IMR-90 (cell line): Measurements from ENCODE around the gene VGLL2. TPM values are rescaled to one million over a fixed set of nuclear protein-coding genes. Genes with fewer than 3 reads are reported as not detected.

ENCODE experiments used
- ATAC-seq: fragments of 200-7000 bp; cut with Tn5 transposase; 2 replicates; pipeline ENCODE4 v1.9.1; 2020; ENCODE audit warnings: low read depth, mild to moderate bottlenecking, moderate library complexity
- BruUV-seq: library from RNA; stranded (reverse); fragments of 400-500 nt; replicated peaks from 2 replicates; lab custom pipeline; 2021; lab: Mats Ljungman, UMichigan
- CTCF ChIA-PET: fragments of 300-600 bp; formaldehyde crosslinking; extraction: SDS; loops from one replicate; lab custom pipeline; 2021; ENCODE audit warnings: antibody characterized with exemption; lab: Yijun Ruan, JAX
- POLR2A ChIA-PET: fragments of 300-600 bp; sonication (Branson Sonifier 250); formaldehyde crosslinking; loops from one replicate; lab custom pipeline; 2022; ENCODE audit warnings: antibody characterized with exemption; ENCODE audit not compliant: unreplicated experiment; lab: Charles Lee
- DNase-seq: peaks from one replicate; pipeline ENCODE4 v3.0.0; 2013
- H2AFZ ChIP-seq: replicated peaks from 2 replicates; pipeline ENCODE3; 2013; ENCODE audit warnings: low read length, mild to moderate bottlenecking; ENCODE audit not compliant: poor library complexity
- H2AK5ac ChIP-seq: 2 replicates; pipeline ENCODE4 v1.6.1; 2013; ENCODE audit warnings: low read depth, low read length, inconsistent platforms
- H2AK9ac ChIP-seq: replicated peaks from 2 replicates; pipeline ENCODE3; 2013; ENCODE audit warnings: mild to moderate bottlenecking, low read depth, low read length, moderate library complexity; ENCODE audit not compliant: poor library complexity
- H2BK120ac ChIP-seq: 2 replicates; pipeline ENCODE4 v1.6.1; 2013; ENCODE audit warnings: low read depth, low read length, inconsistent platforms
- H2BK15ac ChIP-seq: 3 replicates; pipeline ENCODE4 v1.6.1; 2013; ENCODE audit warnings: low read depth, low read length, inconsistent platforms
- H2BK20ac ChIP-seq: 2 replicates; pipeline ENCODE4 v1.6.1; 2013; ENCODE audit warnings: low read depth, mild to moderate bottlenecking, inconsistent platforms, low read length, moderate library complexity
- H2BK5ac ChIP-seq: 2 replicates; pipeline ENCODE4 v1.6.1; 2013; ENCODE audit warnings: mild to moderate bottlenecking, low read depth, low read length, inconsistent platforms; ENCODE audit not compliant: poor library complexity, severe bottlenecking
- H3K14ac ChIP-seq: replicated peaks from 2 replicates; pipeline ENCODE4 v1.6.1; 2013; ENCODE audit warnings: low read depth, low read length, inconsistent platforms
- H3K18ac ChIP-seq: 2 replicates; pipeline ENCODE4 v1.6.1; 2013; ENCODE audit warnings: low read depth, low read length, control low read depth
- H3K23ac ChIP-seq: 2 replicates; pipeline ENCODE4 v1.6.1; 2013; ENCODE audit warnings: low read depth, low read length, inconsistent platforms
- H3K27ac ChIP-seq: 2 replicates; pipeline ENCODE4 v1.5.1; 2013; ENCODE audit warnings: mild to moderate bottlenecking, control low read depth, low read length; ENCODE audit not compliant: insufficient read depth
- H3K27me3 ChIP-seq: 2 replicates; pipeline ENCODE4 v1.6.1; 2013; ENCODE audit warnings: low read length; ENCODE audit not compliant: control insufficient read depth, insufficient read depth
- H3K36me3 ChIP-seq: 2 replicates; pipeline ENCODE4 v1.6.1; 2013; ENCODE audit warnings: low read length, mixed read lengths; ENCODE audit not compliant: control insufficient read depth, insufficient read depth
- H3K4ac ChIP-seq: 2 replicates; pipeline ENCODE4 v1.6.1; 2013; ENCODE audit warnings: low read depth, low read length, inconsistent platforms
- H3K4me1 ChIP-seq: 2 replicates; pipeline ENCODE4 v1.6.1; 2013; ENCODE audit warnings: low read length, mixed read lengths; ENCODE audit not compliant: control insufficient read depth, insufficient read depth
- H3K4me2 ChIP-seq: 2 replicates; pipeline ENCODE4 v1.6.1; 2013; ENCODE audit warnings: low read depth, mild to moderate bottlenecking, control low read depth, low read length, moderate library complexity
- H3K4me3 ChIP-seq: 2 replicates; pipeline ENCODE4 v1.5.1; 2013; ENCODE audit warnings: low read depth, mild to moderate bottlenecking, control low read depth, low read length, moderate library complexity; ENCODE audit not compliant: insufficient read depth
- H3K56ac ChIP-seq: 2 replicates; pipeline ENCODE4 v1.6.1; 2013; ENCODE audit warnings: low read length, inconsistent platforms; ENCODE audit not compliant: insufficient read depth; ENCODE audit errors: extremely low read depth
- H3K79me1 ChIP-seq, 2 experiments: 2 replicates each; pipeline ENCODE4 v1.6.1; 2013; ENCODE audit warnings: low read length in 2 of 2, inconsistent platforms in 1 of 2, low read depth in 1 of 2
- H3K9ac ChIP-seq: 2 replicates; pipeline ENCODE4 v1.6.1; 2013; ENCODE audit warnings: low read depth, low read length, control low read depth
- H3K9me1 ChIP-seq: 2 replicates; pipeline ENCODE4 v1.6.1; 2013; ENCODE audit warnings: low read length, inconsistent platforms; ENCODE audit not compliant: insufficient read depth
- H3K9me3 ChIP-seq: 2 replicates; pipeline ENCODE4 v1.6.1; 2013; ENCODE audit warnings: low read length; ENCODE audit not compliant: control insufficient read depth, insufficient read depth
- H4K20me1 ChIP-seq: 2 replicates; pipeline ENCODE4 v1.6.1; 2013; ENCODE audit warnings: low read length, inconsistent platforms; ENCODE audit not compliant: insufficient read depth
- H4K5ac ChIP-seq: 2 replicates; pipeline ENCODE4 v1.6.1; 2013; ENCODE audit warnings: mild to moderate bottlenecking, low read depth, low read length, control low read depth
- H4K8ac ChIP-seq, 2 experiments: 2 replicates each; pipeline ENCODE4 v1.6.1; 2013; ENCODE audit warnings: low read depth in 2 of 2, low read length in 2 of 2, control low read depth in 1 of 2, inconsistent platforms in 1 of 2
- H4K91ac ChIP-seq: 2 replicates; pipeline ENCODE4 v1.6.1; 2013; ENCODE audit warnings: low read depth, low read length, inconsistent platforms; ENCODE audit not compliant: insufficient read depth
- ELK1 ChIP-seq: fragments of 150-350 bp; IDR thresholded peaks from 2 replicates; pipeline ENCODE4 v1.6.1; 2016; ENCODE audit warnings: low read depth, mild to moderate bottlenecking, low read length, moderate library complexity, borderline replicate concordance
- MAFK ChIP-seq: IDR thresholded peaks from 2 replicates; pipeline ENCODE4 v1.6.1; 2012; ENCODE audit warnings: low read depth, low read length, improper control_type of control experiment
- MAZ ChIP-seq: IDR thresholded peaks from 2 replicates; pipeline ENCODE4 v1.6.1; 2012; ENCODE audit warnings: low read depth, mild to moderate bottlenecking, low read length, improper control_type of control experiment, moderate library complexity, borderline replicate concordance
- NFE2L2 ChIP-seq: fragments of 150-350 bp; IDR thresholded peaks from 2 replicates; pipeline ENCODE4 v1.6.1; 2016; ENCODE audit warnings: low read depth, mild to moderate bottlenecking, low read length
- POLR2A ChIP-seq: IDR thresholded peaks from 2 replicates; pipeline ENCODE4 v1.6.1; 2012; ENCODE audit warnings: mild to moderate bottlenecking, low read depth, low read length
- SMC3 ChIP-seq: fragments of 150-350 bp; IDR thresholded peaks from 2 replicates; pipeline ENCODE4 v1.6.1; 2016; ENCODE audit warnings: low read depth, mild to moderate bottlenecking, antibody characterized with exemption, low read length, moderate library complexity
- WGBS, 2 experiments: methylation state at CpG; one replicate each; pipeline versions ENCODE4 v1.1.5 to v1.1.7; 2013; ENCODE audit warnings: missing lambda C conversion rate in 2 of 2; ENCODE audit not compliant: insufficient read length in 1 of 2; ENCODE audit errors: extremely low coverage in 2 of 2; 5-methylcytosine and 5-hydroxymethylcytosine counted together
- dilution Hi-C: fragments of 300-500 bp; cut with HindIII; formaldehyde crosslinking; loops from one replicate; pipeline ENCODE4 v1.14.3; 2018; ENCODE audit warnings: low sequenced_read_pairs; ENCODE audit not compliant: unreplicated experiment
- in situ Hi-C: fragments of 300-500 bp; cut with MboI; formaldehyde crosslinking; loops from 3 replicates; pipeline ENCODE4 v1.14.3; 2019; ENCODE audit warnings: low sequenced_read_pairs, inconsistent platforms, mixed read lengths
- intact Hi-C: fragments of 100-400 bp; cut with micrococcal nuclease; formaldehyde crosslinking; loops from 2 replicates; pipeline ENCODE4 v1.10.0; 2022
- polyA plus RNA-seq, 3 experiments: library from polyadenylated mRNA; depleted of rRNA; stranded (reverse); fragments of >200 nt; gene quantifications; 2 replicates each; pipeline ENCODE4 v1.2.3, GENCODE V29; 2012; ENCODE audit warnings: low replicate concordance in 1 of 3
- total RNA-seq: library from RNA; depleted of rRNA; stranded (reverse); fragments of >200 nt; gene quantifications from 2 replicates; pipeline ENCODE4 v1.2.3, GENCODE V29; 2012
- TF ChIP-seq, protein P1 (sequence below): fragments of 150-350 bp; IDR thresholded peaks from 2 replicates; pipeline ENCODE4 v1.6.1; 2017; ENCODE audit warnings: mild to moderate bottlenecking, antibody characterized with exemption, low read length, low read depth

VGLL2 gene
- total and polyA plus RNA-seq, 2 of the 4 experiments (the other 2 are of a cell fraction), result not detected

DNA sequence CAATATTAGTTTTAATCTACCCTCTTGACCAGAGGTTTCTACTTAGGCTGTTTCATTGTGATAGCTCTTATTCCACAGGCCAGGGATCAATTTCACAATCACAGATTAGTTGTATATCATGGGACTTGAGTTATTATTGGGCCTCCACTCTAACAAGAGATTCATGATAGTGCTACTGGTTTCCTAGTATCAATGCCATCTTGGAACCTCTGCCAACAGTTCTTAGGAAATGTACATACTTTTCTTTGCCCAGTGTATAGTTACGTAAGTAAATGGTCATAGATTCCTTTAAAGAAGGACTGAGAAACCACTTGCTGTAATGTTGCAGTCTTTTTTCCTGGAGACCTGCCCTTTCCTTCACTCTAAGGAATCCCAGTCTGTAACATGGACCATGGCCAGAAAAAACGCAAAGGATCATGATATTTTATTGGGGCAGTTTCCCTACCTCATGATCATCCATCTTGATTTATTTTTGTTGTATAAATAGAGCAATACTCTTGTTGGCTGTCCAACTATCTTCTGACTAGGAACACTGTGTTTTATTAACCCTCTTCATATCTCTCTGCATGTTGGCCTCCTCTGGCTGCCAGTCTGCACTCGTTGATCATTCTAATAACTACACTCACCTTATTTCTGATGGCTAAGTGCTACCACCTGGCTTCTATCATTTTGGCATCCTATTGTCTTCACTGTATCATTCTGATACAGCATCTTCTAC lies 38.0 kb upstream of the VGLL2 start:
- H3K4ac ChIP-seq, result no peak overlapping the region
- no peak overlapping the region for H3K23ac ChIP-seq
- no peak overlapping the region for H2BK20ac ChIP-seq
- no peak overlapping the region for H3K56ac ChIP-seq
- BruUV-seq, result no TSS peak
- no peak overlapping the region for H4K5ac ChIP-seq
- dilution Hi-C loops (no loop called here), in situ Hi-C loops (no loop called here), intact Hi-C loops (no loop called here)
- DNase-seq (no peak), ATAC-seq (no peak)
- ChIA-PET POLR2A (no interaction called here), CTCF (no interaction called here)
- no peak overlapping the region for H2AK5ac ChIP-seq
- no peaks in the 10 kb centered on the region for H3K79me1 ChIP-seq
- no peak overlapping the region for H2AFZ ChIP-seq
- no peak overlapping the region for H4K8ac ChIP-seq
- no peaks in the 10 kb centered on the region for H3K27me3 ChIP-seq
- no peak overlapping the region for H3K4me2 ChIP-seq
- no peaks in the 10 kb centered on the region for H4K20me1 ChIP-seq
- H2BK120ac ChIP-seq, result no peak overlapping the region
- 50% methylated on average over 1 of the region's 3 CpGs; no CpG with 5 or more reads in 1 of the 2 experiments for WGBS, 2 experiments
- H3K9me3 ChIP-seq, result no peaks in the 10 kb centered on the region; the same call in 1 of the 2 replicates
- H3K27ac ChIP-seq, result no peak overlapping the region
- H3K4me1 ChIP-seq, result no peaks in the 10 kb centered on the region
- H3K9me1 ChIP-seq, result no peaks in the 10 kb centered on the region
- H3K36me3 ChIP-seq, result no peaks in the 10 kb centered on the region
- no peak overlapping the region for H4K91ac ChIP-seq
- no peak overlapping the region for H3K14ac ChIP-seq
- no peak overlapping the region for H3K18ac ChIP-seq
- H3K4me3 ChIP-seq, result no peak overlapping the region
- H2AK9ac ChIP-seq, result no peak overlapping the region
- no peak overlapping the region for H3K9ac ChIP-seq
- no peak overlapping the region for H2BK15ac ChIP-seq
- no peak for TF ChIP-seq SMC3
- TF ChIP-seq, protein P1, sequence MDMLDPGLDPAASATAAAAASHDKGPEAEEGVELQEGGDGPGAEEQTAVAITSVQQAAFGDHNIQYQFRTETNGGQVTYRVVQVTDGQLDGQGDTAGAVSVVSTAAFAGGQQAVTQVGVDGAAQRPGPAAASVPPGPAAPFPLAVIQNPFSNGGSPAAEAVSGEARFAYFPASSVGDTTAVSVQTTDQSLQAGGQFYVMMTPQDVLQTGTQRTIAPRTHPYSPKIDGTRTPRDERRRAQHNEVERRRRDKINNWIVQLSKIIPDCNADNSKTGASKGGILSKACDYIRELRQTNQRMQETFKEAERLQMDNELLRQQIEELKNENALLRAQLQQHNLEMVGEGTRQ, result no peak
- no peak for TF ChIP-seq ELK1
- TF ChIP-seq MAZ, result no peak
- TF ChIP-seq NFE2L2, result no peak
- TF ChIP-seq MAFK, result no peak
- TF ChIP-seq POLR2A, result no peak
- H2BK5ac ChIP-seq, result no peak overlapping the region
